Immature natural killer cell (primary cell): ENCODE results near the gene MACROD2. TPM values are rescaled to one million over a fixed set of nuclear protein-coding genes. Genes with fewer than 3 reads are reported as not detected.

Experiments
- DNase-seq, 3 donors: peaks; one replicate each; pipeline ENCODE4 v3.0.0; 2022; ENCODE audit warnings: mixed read lengths in 1 of 3
- H3K27ac Mint-ChIP-seq, 6 donors: one replicate each; pipeline ENCODE4 v1.8.0; 2020; ENCODE audit warnings: mixed read lengths in 6 of 6, mild to moderate bottlenecking in 5 of 6, inconsistent platforms in 4 of 6, moderate library complexity in 3 of 6
- H3K27me3 Mint-ChIP-seq, 3 donors: one replicate each; pipeline ENCODE4 v1.8.0; 2020 to 2021; ENCODE audit warnings: low read depth in 3 of 3, mild to moderate bottlenecking in 3 of 3, mixed read lengths in 3 of 3, moderate library complexity in 3 of 3, inconsistent platforms in 1 of 3
- H3K36me3 Mint-ChIP-seq, 3 donors: one replicate each; pipeline ENCODE4 v1.8.0; 2020; ENCODE audit warnings: mixed read lengths in 3 of 3, inconsistent platforms in 2 of 3, mild to moderate bottlenecking in 2 of 3
- H3K4me1 Mint-ChIP-seq, 2 donors: one replicate each; pipeline ENCODE4 v1.8.0; 2020; ENCODE audit warnings: inconsistent platforms in 2 of 2, mild to moderate bottlenecking in 2 of 2, mixed read lengths in 2 of 2, moderate library complexity in 1 of 2
- H3K4me3 Mint-ChIP-seq, 5 donors: one replicate each; pipeline ENCODE4 v1.8.0; 2020; ENCODE audit warnings: mild to moderate bottlenecking in 5 of 5, mixed read lengths in 5 of 5, inconsistent platforms in 3 of 5, moderate library complexity in 3 of 5
- H3K9me3 Mint-ChIP-seq, 6 donors: one replicate each; pipeline ENCODE4 v1.8.0; 2020; ENCODE audit warnings: mild to moderate bottlenecking in 6 of 6, mixed read lengths in 6 of 6, inconsistent platforms in 4 of 6, moderate library complexity in 3 of 6
- polyA plus RNA-seq, 3 donors: library from polyadenylated mRNA; unstranded; fragments of 300-500 nt; fragmentation: Illumina TruSeq; gene quantifications; one replicate each; pipeline ENCODE4 v1.2.3, GENCODE V29; 2021

MACROD2 gene
- polyA plus RNA-seq, 3 donors from 2014 or later: not detected

- no peak for DNase-seq
These were observed 1647.4 kb downstream of the MACROD2 start for GRCh38 chr20:15642676-15643075.

GRCh38 chr20:15643713-15644112, 1648.4 kb downstream of the MACROD2 start:
- no peaks in the 10 kb centered on the region for H3K36me3 Mint-ChIP-seq
- H3K4me3 Mint-ChIP-seq: no peak overlapping the region
- no peak overlapping the region for H3K27ac Mint-ChIP-seq
- peaks cover 0 to 8% (median under 1%) of the 10 kb centered on the region in 6 donors for H3K9me3 Mint-ChIP-seq
- peaks cover 0 to 2% (median 0%) of the 10 kb centered on the region in 3 donors for H3K27me3 Mint-ChIP-seq
- H3K4me1 Mint-ChIP-seq: no peaks in the 10 kb centered on the region
- no peak for DNase-seq

More at GRCh38 chr20:15642676-15643075, 1647.4 kb downstream of the MACROD2 start:
- Mint-ChIP-seq H3K36me3 (no peaks in the 10 kb centered on the region), H3K9me3 (peaks cover 0 to 5% (median under 1%) of the 10 kb centered on the region in 6 donors), H3K4me3 (no peak overlapping the region), H3K27me3 (no peaks in the 10 kb centered on the region), H3K4me1 (no peaks in the 10 kb centered on the region), H3K27ac (no peak overlapping the region)

GRCh38 chr20:15645816-15646215, 1650.5 kb downstream of the MACROD2 start:
- H3K27ac Mint-ChIP-seq: no peak overlapping the region

GRCh38 chr20:15653396-15654207, 1658.3 kb downstream of the MACROD2 start:
- H3K4me3 Mint-ChIP-seq: no peak overlapping the region
- H3K4me1 Mint-ChIP-seq: no peaks in the 10 kb centered on the region
- no peaks in the 10 kb centered on the region for H3K36me3 Mint-ChIP-seq
- H3K27ac Mint-ChIP-seq: no peak overlapping the region
- H3K9me3 Mint-ChIP-seq: peaks cover 0 to 9% (median 0%) of the 10 kb centered on the region in 6 donors
- DNase-seq: no peak
- H3K27me3 Mint-ChIP-seq: peaks cover 0 to 2% (median 1%) of the 10 kb centered on the region in 3 donors

More at GRCh38 chr20:15645816-15646215, 1650.5 kb downstream of the MACROD2 start:
- Mint-ChIP-seq H3K36me3 (no peaks in the 10 kb centered on the region), H3K4me1 (no peaks in the 10 kb centered on the region), H3K9me3 (peaks cover 0 to 5% (median 0%) of the 10 kb centered on the region in 6 donors), H3K27me3 (peaks cover 0 to 2% (median 1%) of the 10 kb centered on the region in 3 donors), H3K4me3 (no peak overlapping the region)
- no peak for DNase-seq

- no peak overlapping the region for H3K4me3 Mint-ChIP-seq
- no peaks in the 10 kb centered on the region for H3K36me3 Mint-ChIP-seq
- H3K27ac Mint-ChIP-seq: no peak overlapping the region
- H3K27me3 Mint-ChIP-seq: peaks cover 0 to 2% (median 0%) of the 10 kb centered on the region in 3 donors
- peaks cover 0 to 9% (median 0%) of the 10 kb centered on the region in 6 donors for H3K9me3 Mint-ChIP-seq
- DNase-seq: peak in 1 of 3 donors; percentile 1
- H3K4me1 Mint-ChIP-seq: no peaks in the 10 kb centered on the region
These were observed 1658.9 kb downstream of the MACROD2 start for GRCh38 chr20:15654208-15654649.

GRCh38 chr20:15655295-15655874, 1660.1 kb downstream of the MACROD2 start:
- Mint-ChIP-seq H3K27me3 (peaks cover 0 to 2% (median 0%) of the 10 kb centered on the region in 3 donors), H3K4me1 (no peaks in the 10 kb centered on the region), H3K27ac (no peak overlapping the region), H3K4me3 (no peak overlapping the region), H3K36me3 (no peaks in the 10 kb centered on the region), H3K9me3 (peaks cover 0 to 9% (median 0%) of the 10 kb centered on the region in 6 donors)
- no peak for DNase-seq

GRCh38 chr20:15656124-15656523, 1660.8 kb downstream of the MACROD2 start:
- Mint-ChIP-seq H3K9me3 (peaks cover 0 to 9% (median 0%) of the 10 kb centered on the region in 6 donors), H3K27ac (no peak overlapping the region), H3K27me3 (peaks cover 0 to 2% (median 0%) of the 10 kb centered on the region in 3 donors), H3K36me3 (no peaks in the 10 kb centered on the region), H3K4me1 (no peaks in the 10 kb centered on the region), H3K4me3 (no peak overlapping the region)
- no peak for DNase-seq

GRCh38 chr20:15658295-15658694, 1663.0 kb downstream of the MACROD2 start:
- H3K36me3 Mint-ChIP-seq: no peaks in the 10 kb centered on the region
- no peak for DNase-seq
- H3K9me3 Mint-ChIP-seq: peaks cover 0 to 9% (median 0%) of the 10 kb centered on the region in 6 donors
- H3K4me1 Mint-ChIP-seq: no peaks in the 10 kb centered on the region
- H3K4me3 Mint-ChIP-seq: no peak overlapping the region
- no peaks in the 10 kb centered on the region for H3K27me3 Mint-ChIP-seq
- no peak overlapping the region for H3K27ac Mint-ChIP-seq

- H3K4me3 Mint-ChIP-seq: no peak overlapping the region
- no peak for DNase-seq
- H3K9me3 Mint-ChIP-seq: peaks cover 0 to 12% (median 1%) of the 10 kb centered on the region in 6 donors
- no peaks in the 10 kb centered on the region for H3K4me1 Mint-ChIP-seq
- no peak overlapping the region for H3K27ac Mint-ChIP-seq
- peaks cover 0 to 3% (median 3%) of the 10 kb centered on the region in 3 donors for H3K27me3 Mint-ChIP-seq
- no peaks in the 10 kb centered on the region for H3K36me3 Mint-ChIP-seq
These were observed 1677.9 kb downstream of the MACROD2 start for GRCh38 chr20:15673206-15673605.

GRCh38 chr20:15674253-15675060, 1679.1 kb downstream of the MACROD2 start:
- no peak overlapping the region for H3K4me3 Mint-ChIP-seq
- peaks cover 0 to 3% (median 3%) of the 10 kb centered on the region in 3 donors for H3K27me3 Mint-ChIP-seq
- no peak for DNase-seq
- H3K9me3 Mint-ChIP-seq: peaks cover 0 to 8% (median 0%) of the 10 kb centered on the region in 6 donors
- H3K27ac Mint-ChIP-seq: no peak overlapping the region
- no peaks in the 10 kb centered on the region for H3K36me3 Mint-ChIP-seq
- H3K4me1 Mint-ChIP-seq: no peaks in the 10 kb centered on the region

- no peaks in the 10 kb centered on the region for H3K4me1 Mint-ChIP-seq
- H3K27ac Mint-ChIP-seq: no peak overlapping the region
- H3K27me3 Mint-ChIP-seq: peaks cover 0 to 3% (median 3%) of the 10 kb centered on the region in 3 donors
- DNase-seq: no peak
- H3K36me3 Mint-ChIP-seq: no peaks in the 10 kb centered on the region
- no peak overlapping the region for H3K4me3 Mint-ChIP-seq
- H3K9me3 Mint-ChIP-seq: peaks cover 0 to 10% (median under 1%) of the 10 kb centered on the region in 6 donors
These were observed 1679.8 kb downstream of the MACROD2 start for GRCh38 chr20:15675061-15675514.

GRCh38 chr20:15675813-15676484, 1680.6 kb downstream of the MACROD2 start:
- Mint-ChIP-seq H3K4me3 (no peak overlapping the region), H3K27me3 (peaks cover 0 to 8% (median 3%) of the 10 kb centered on the region in 3 donors), H3K27ac (no peak overlapping the region), H3K4me1 (no peaks in the 10 kb centered on the region), H3K36me3 (no peaks in the 10 kb centered on the region), H3K9me3 (peaks cover 0 to 19% (median 1%) of the 10 kb centered on the region in 6 donors)
- DNase-seq: no peak

GRCh38 chr20:15676815-15677214, 1681.5 kb downstream of the MACROD2 start:
- Mint-ChIP-seq H3K36me3 (no peaks in the 10 kb centered on the region), H3K9me3 (peaks cover 0 to 21% (median 1%) of the 10 kb centered on the region in 6 donors), H3K27me3 (peaks cover 0 to 8% (median 3%) of the 10 kb centered on the region in 3 donors), H3K4me1 (no peaks in the 10 kb centered on the region), H3K4me3 (no peak overlapping the region), H3K27ac (no peak overlapping the region)
- DNase-seq: no peak
